ENCODE measurements around the gene NCSTN. TPM values are rescaled to one million over a fixed set of nuclear protein-coding genes. Genes with fewer than 3 reads are reported as not detected.

The NCSTN gene
- total RNA-seq, 2 donors from 2014 or later, result 43.5 to 53.0 TPM

- ATAC-seq (no peak), DNase-seq (ENCODE audit: low spot score in 2 of 2) (no peak)
- Mint-ChIP-seq H3K36me3 (peaks cover 6 to 8% of the 10 kb centered on the region in 2 donors), H3K9me3 (no peaks in the 10 kb centered on the region), H3K27ac (peak overlapping the region; percentile 39 to 72)
Observed at GRCh38 chr1:160363010-160363409, 19.8 kb downstream of the NCSTN start.

GRCh38 chr1:160363951-160364735 lies 21.0 kb downstream of the NCSTN start:
- H3K36me3 Mint-ChIP-seq, result no peaks in the 10 kb centered on the region
- peak overlapping the region; percentile 65 to 72 for H3K27ac Mint-ChIP-seq
- H3K9me3 Mint-ChIP-seq, result no peaks in the 10 kb centered on the region
- ATAC-seq (no peak), DNase-seq (ENCODE audit: low spot score in 2 of 2) (no peak)

GRCh38 chr1:160365325-160365724 lies 22.1 kb downstream of the NCSTN start:
- H3K27ac Mint-ChIP-seq, result no peak overlapping the region
- H3K9me3 Mint-ChIP-seq, result no peaks in the 10 kb centered on the region
- no peaks in the 10 kb centered on the region for H3K36me3 Mint-ChIP-seq
- no peak for DNase-seq (ENCODE audit: low spot score in 2 of 2)
- no peak for ATAC-seq

GRCh38 chr1:160366731-160367515 lies 23.7 kb downstream of the NCSTN start, which contains the start of gene NHLH1:
TSS of gene NHLH1 (plus strand) at chr1:160367071. CDS start at chr1:160370732, 3,661 bp downstream.
- Mint-ChIP-seq H3K36me3 (no peaks in the 10 kb centered on the region), H3K9me3 (no peaks in the 10 kb centered on the region), H3K27ac (no peak within 1 kb of the TSS)
- no peak for DNase-seq (ENCODE audit: low spot score in 2 of 2)
- peak in 1 of 2 donors; percentile 28 for ATAC-seq

GRCh38 chr1:160367516-160367900 lies 24.3 kb downstream of the NCSTN start:
- H3K9me3 Mint-ChIP-seq, result no peaks in the 10 kb centered on the region
- no peak for ATAC-seq
- H3K36me3 Mint-ChIP-seq, result no peaks in the 10 kb centered on the region
- H3K27ac Mint-ChIP-seq, result no peak overlapping the region
- DNase-seq (ENCODE audit: low spot score in 2 of 2), result no peak

GRCh38 chr1:160367934-160368923 lies 25.0 kb downstream of the NCSTN start:
- DNase-seq (ENCODE audit: low spot score in 2 of 2), result no peak
- no peak overlapping the region for H3K27ac Mint-ChIP-seq
- no peak for ATAC-seq
- no peaks in the 10 kb centered on the region for H3K36me3 Mint-ChIP-seq
- no peaks in the 10 kb centered on the region for H3K9me3 Mint-ChIP-seq

- ATAC-seq (no peak), DNase-seq (ENCODE audit: low spot score in 2 of 2) (no peak)
- no peak overlapping the region for H3K27ac Mint-ChIP-seq
- no peaks in the 10 kb centered on the region for H3K36me3 Mint-ChIP-seq
- H3K9me3 Mint-ChIP-seq, result no peaks in the 10 kb centered on the region
Observed at GRCh38 chr1:160369087-160369486, 25.9 kb downstream of the NCSTN start.

GRCh38 chr1:160370561-160371345 lies 27.6 kb downstream of the NCSTN start:
- Mint-ChIP-seq H3K36me3 (no peaks in the 10 kb centered on the region), H3K9me3 (no peaks in the 10 kb centered on the region), H3K27ac (no peak overlapping the region)
- no peak for ATAC-seq
- DNase-seq (ENCODE audit: low spot score in 2 of 2), result no peak

- no peaks in the 10 kb centered on the region for H3K36me3 Mint-ChIP-seq
- DNase-seq (ENCODE audit: low spot score in 2 of 2), result no peak
- no peak for ATAC-seq
- no peaks in the 10 kb centered on the region for H3K9me3 Mint-ChIP-seq
- peak overlapping the region in 1 of 2 donors; percentile 32 for H3K27ac Mint-ChIP-seq
Observed at GRCh38 chr1:160371346-160371631, 28.1 kb downstream of the NCSTN start.

- H3K9me3 Mint-ChIP-seq, result no peaks in the 10 kb centered on the region
- H3K36me3 Mint-ChIP-seq, result no peaks in the 10 kb centered on the region
- H3K27ac Mint-ChIP-seq, result peak overlapping the region in 1 of 2 donors; percentile 66
- ATAC-seq, result no peak
- DNase-seq (ENCODE audit: low spot score in 2 of 2), result no peak
Observed at GRCh38 chr1:160371756-160372155, 28.6 kb downstream of the NCSTN start.

GRCh38 chr1:160373696-160374095 lies 30.5 kb downstream of the NCSTN start:
- no peak for DNase-seq (ENCODE audit: low spot score in 2 of 2)
- H3K36me3 Mint-ChIP-seq, result no peaks in the 10 kb centered on the region

GRCh38 chr1:160374306-160375110 lies 31.3 kb downstream of the NCSTN start:
- Mint-ChIP-seq H3K9me3 (no peaks in the 10 kb centered on the region), H3K27ac (no peak overlapping the region), H3K36me3 (no peaks in the 10 kb centered on the region)
- ATAC-seq, result no peak
- DNase-seq (ENCODE audit: low spot score in 2 of 2), result no peak

More at GRCh38 chr1:160373696-160374095, 30.5 kb downstream of the NCSTN start:
- Mint-ChIP-seq H3K9me3 (no peaks in the 10 kb centered on the region), H3K27ac (no peak overlapping the region)
- ATAC-seq, result no peak

- H3K36me3 Mint-ChIP-seq, result no peaks in the 10 kb centered on the region
- H3K9me3 Mint-ChIP-seq, result no peaks in the 10 kb centered on the region
- peak overlapping the region; percentile 6 to 53 for H3K27ac Mint-ChIP-seq
- no peak for DNase-seq (ENCODE audit: low spot score in 2 of 2)
- ATAC-seq, result peak; percentile 51 to 86
Observed at GRCh38 chr1:160375788-160376524, 32.8 kb downstream of the NCSTN start.

GRCh38 chr1:160376525-160377131 lies 33.4 kb downstream of the NCSTN start:
- peak; percentile 72 to 83 for ATAC-seq
- Mint-ChIP-seq H3K36me3 (no peaks in the 10 kb centered on the region), H3K9me3 (no peaks in the 10 kb centered on the region), H3K27ac (no peak overlapping the region)
- DNase-seq (ENCODE audit: low spot score in 2 of 2), result no peak

Data from activated naive CD4-positive, alpha-beta T cell treated with anti-CD3 and anti-CD28 coated beads, Interleukin-2, amount 50 U/mL, for 72 hours (primary cell).